Measurements from ENCODE around the gene PDS5B. TPM values are rescaled to one million over a fixed set of nuclear protein-coding genes. Genes with fewer than 3 reads are reported as not detected.
A peak's percentile ranks its signal among the peaks of the same experiment; 100 is the strongest.

Gene PDS5B
- total and polyA plus RNA-seq, 10 of the 15 experiments (the other 5 are each of a cell fraction or from before 2014, with no cell fraction given): 15.4 to 55.3 (median 30.7) TPM

- TF ChIP-seq ZBTB40 (IDR thresholded peaks at IDR 0.05; ENCODE audit: borderline replicate concordance): no peak
- TF ChIP-seq ZBED1 (IDR thresholded peaks at IDR 0.05; ENCODE audit: borderline replicate concordance): no peak
- no peak for TF ChIP-seq DPF2 (IDR thresholded peaks at IDR 0.05)
- TF ChIP-seq IKZF1 (conservative IDR thresholded peaks at IDR 0.05): no peak
- no peak for TF ChIP-seq PRDM15 (CRISPR knock-in tag; IDR thresholded peaks at IDR 0.05)
- no peak for TF ChIP-seq MEF2B (IDR thresholded peaks at IDR 0.05; ENCODE audit: partially characterized antibody, poor library complexity, severe bottlenecking)
- TF ChIP-seq POLR2A (IDR thresholded peaks at IDR 0.05; ENCODE audit: low read depth, low read length): no peak
- peak; percentile 62; the same call in 1 of the 2 replicates for TF ChIP-seq SMC3 (IDR thresholded peaks at IDR 0.05; ENCODE audit: borderline replicate concordance, low read length)
- no peak for TF ChIP-seq ASH2L (IDR thresholded peaks at IDR 0.05; ENCODE audit: borderline replicate concordance, low read depth)
- no peak for TF ChIP-seq KLF5 (IDR thresholded peaks at IDR 0.05; ENCODE audit: partially characterized antibody)
- no peak for TF ChIP-seq SMAD5 (IDR thresholded peaks at IDR 0.05; ENCODE audit: low read depth)
- no peak for TF ChIP-seq RBBP5 (conservative IDR thresholded peaks at IDR 0.05)
- no peak for TF ChIP-seq BRCA1 (IDR thresholded peaks at IDR 0.05; ENCODE audit: low read depth, low read length)
- no peak for TF ChIP-seq RFX5 (IDR thresholded peaks at IDR 0.05; ENCODE audit: low read depth, low read length)
- peak; percentile 55 for TF ChIP-seq JUNB (IDR thresholded peaks at IDR 0.05)
- no peak for TF ChIP-seq ATF7 (IDR thresholded peaks at IDR 0.05; ENCODE audit: low read depth)
- no peak for TF ChIP-seq RELA (IDR thresholded peaks at IDR 0.05; ENCODE audit: borderline replicate concordance, partially characterized antibody)
- TF ChIP-seq E4F1 (IDR thresholded peaks at IDR 0.05; ENCODE audit: borderline replicate concordance, partially characterized antibody): no peak
- no peak for TF ChIP-seq FOXK2 (IDR thresholded peaks at IDR 0.05)
- TF ChIP-seq SUZ12 (IDR thresholded peaks at IDR 0.05; ENCODE audit: unreplicated experiment): no peak
- TF ChIP-seq HDAC2 (IDR thresholded peaks at IDR 0.05): no peak
- no peak for TF ChIP-seq SPI1 (IDR thresholded peaks at IDR 0.05; ENCODE audit: borderline replicate concordance, insufficient read depth, low read depth, low read length)
- 0 out of 2 replicates have a peak, but pooled peaks have one; percentile 51 for TF ChIP-seq YY1 (IDR thresholded peaks at IDR 0.05; ENCODE audit: low read depth, low read length)
- TF ChIP-seq PML (IDR thresholded peaks at IDR 0.05; ENCODE audit: low read length): no peak
Observed at GRCh38 chr13:32650705-32651311, 64.6 kb downstream of the PDS5B start (continued).

All from GM12878 (cell line).